ENCODE measurements around the gene CAMTA1.

CAMTA1 gene

DNA sequence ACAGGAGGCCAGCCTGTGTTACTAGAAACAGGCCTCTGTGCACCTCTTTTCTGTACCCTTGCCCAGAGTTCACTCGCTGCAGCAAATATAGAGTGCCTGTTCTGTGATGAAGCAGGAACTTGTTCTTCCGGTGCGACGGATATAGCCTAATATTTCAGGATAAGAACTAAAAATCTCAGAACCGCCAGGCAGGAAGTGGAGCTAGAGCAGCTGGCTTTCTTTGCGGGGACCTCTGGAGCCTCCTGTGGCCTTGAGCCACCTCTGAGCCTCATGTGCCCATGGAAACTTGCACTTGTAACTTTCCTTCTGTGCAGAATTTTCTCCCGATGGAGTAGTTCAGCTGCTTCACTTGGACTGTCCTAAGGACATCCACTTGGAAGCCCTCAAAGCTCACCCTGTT, 941.4 kb downstream of the CAMTA1 start:
- H3K4me3 ChIP-seq (ENCODE audit: low read length), result no peak overlapping the region
- TF ChIP-seq, protein P1, sequence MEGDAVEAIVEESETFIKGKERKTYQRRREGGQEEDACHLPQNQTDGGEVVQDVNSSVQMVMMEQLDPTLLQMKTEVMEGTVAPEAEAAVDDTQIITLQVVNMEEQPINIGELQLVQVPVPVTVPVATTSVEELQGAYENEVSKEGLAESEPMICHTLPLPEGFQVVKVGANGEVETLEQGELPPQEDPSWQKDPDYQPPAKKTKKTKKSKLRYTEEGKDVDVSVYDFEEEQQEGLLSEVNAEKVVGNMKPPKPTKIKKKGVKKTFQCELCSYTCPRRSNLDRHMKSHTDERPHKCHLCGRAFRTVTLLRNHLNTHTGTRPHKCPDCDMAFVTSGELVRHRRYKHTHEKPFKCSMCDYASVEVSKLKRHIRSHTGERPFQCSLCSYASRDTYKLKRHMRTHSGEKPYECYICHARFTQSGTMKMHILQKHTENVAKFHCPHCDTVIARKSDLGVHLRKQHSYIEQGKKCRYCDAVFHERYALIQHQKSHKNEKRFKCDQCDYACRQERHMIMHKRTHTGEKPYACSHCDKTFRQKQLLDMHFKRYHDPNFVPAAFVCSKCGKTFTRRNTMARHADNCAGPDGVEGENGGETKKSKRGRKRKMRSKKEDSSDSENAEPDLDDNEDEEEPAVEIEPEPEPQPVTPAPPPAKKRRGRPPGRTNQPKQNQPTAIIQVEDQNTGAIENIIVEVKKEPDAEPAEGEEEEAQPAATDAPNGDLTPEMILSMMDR (conservative IDR thresholded peaks at IDR 0.05; ENCODE audit: low read length), result no peak
- DNase-seq (ENCODE audit: low read depth), result no peak

- H3K4me3 ChIP-seq (ENCODE audit: low read length), result no peak overlapping the region
- DNase-seq (ENCODE audit: low read depth), result no peak
- TF ChIP-seq, protein P1 (conservative IDR thresholded peaks at IDR 0.05; ENCODE audit: low read length), result no peak
These were observed 942.7 kb downstream of the CAMTA1 start for GRCh38 chr1:7727809-7728471.

GRCh38 chr1:7729761-7730160, 944.5 kb downstream of the CAMTA1 start:
- DNase-seq (ENCODE audit: low read depth), result no peak

GRCh38 chr1:7732331-7732730, 947.1 kb downstream of the CAMTA1 start:
- TF ChIP-seq, protein P1 (conservative IDR thresholded peaks at IDR 0.05; ENCODE audit: low read length), result no peak
- no peak overlapping the region for H3K4me3 ChIP-seq (ENCODE audit: low read length)

More at GRCh38 chr1:7729761-7730160, 944.5 kb downstream of the CAMTA1 start:
- TF ChIP-seq, protein P1 (conservative IDR thresholded peaks at IDR 0.05; ENCODE audit: low read length), result no peak
- no peak overlapping the region for H3K4me3 ChIP-seq (ENCODE audit: low read length)

GRCh38 chr1:7733276-7733675, 948.0 kb downstream of the CAMTA1 start:
- no peak overlapping the region for H3K4me3 ChIP-seq (ENCODE audit: low read length)
- TF ChIP-seq, protein P1 (conservative IDR thresholded peaks at IDR 0.05; ENCODE audit: low read length), result no peak
- no peak for DNase-seq (ENCODE audit: low read depth)

More at GRCh38 chr1:7732331-7732730, 947.1 kb downstream of the CAMTA1 start:
- DNase-seq (ENCODE audit: low read depth), result no peak

DNA sequence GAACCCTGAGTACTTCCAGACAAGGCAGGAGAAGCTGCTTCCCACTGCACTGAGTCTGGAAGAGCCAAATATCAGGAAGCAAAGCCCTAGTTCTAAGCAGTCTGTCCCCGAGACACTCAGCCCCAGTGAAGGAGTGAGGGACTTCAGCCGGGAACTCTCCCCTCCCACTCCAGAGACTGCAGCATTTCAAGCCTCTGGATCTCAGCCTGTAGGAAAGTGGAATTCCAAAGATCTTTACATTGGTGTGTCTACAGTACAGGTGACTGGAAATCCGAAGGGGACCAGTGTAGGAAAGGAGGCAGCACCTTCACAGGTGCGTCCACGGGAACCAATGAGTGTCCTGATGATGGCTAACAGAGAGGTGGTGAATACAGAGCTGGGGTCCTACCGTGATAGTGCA, 952.8 kb downstream of the CAMTA1 start:
- H3K4me3 ChIP-seq (ENCODE audit: low read length), result no peak overlapping the region
- no peak for DNase-seq (ENCODE audit: low read depth)
- TF ChIP-seq, protein P1 (conservative IDR thresholded peaks at IDR 0.05; ENCODE audit: low read length), result no peak

GRCh38 chr1:7743346-7743745, 958.1 kb downstream of the CAMTA1 start:
- no peak overlapping the region for H3K4me3 ChIP-seq (ENCODE audit: low read length)
- DNase-seq (ENCODE audit: low read depth), result no peak
- TF ChIP-seq, protein P1 (conservative IDR thresholded peaks at IDR 0.05; ENCODE audit: low read length), result no peak
